HTR-8/SVneo (cell line): ENCODE data around the gene MACROH2A1.

Experiments used
- DNase-seq: peaks from one replicate; pipeline ENCODE4 v3.0.0; 2011; ENCODE audit warnings: low spot score, mixed read lengths; ENCODE audit not compliant: insufficient read length
- FAIRE-seq: peaks from 2 replicates; lab custom pipeline; 2011; peaks lifted over from hg19 to GRCh38; lab: Jason Lieb, UNC

The MACROH2A1 gene

DNA sequence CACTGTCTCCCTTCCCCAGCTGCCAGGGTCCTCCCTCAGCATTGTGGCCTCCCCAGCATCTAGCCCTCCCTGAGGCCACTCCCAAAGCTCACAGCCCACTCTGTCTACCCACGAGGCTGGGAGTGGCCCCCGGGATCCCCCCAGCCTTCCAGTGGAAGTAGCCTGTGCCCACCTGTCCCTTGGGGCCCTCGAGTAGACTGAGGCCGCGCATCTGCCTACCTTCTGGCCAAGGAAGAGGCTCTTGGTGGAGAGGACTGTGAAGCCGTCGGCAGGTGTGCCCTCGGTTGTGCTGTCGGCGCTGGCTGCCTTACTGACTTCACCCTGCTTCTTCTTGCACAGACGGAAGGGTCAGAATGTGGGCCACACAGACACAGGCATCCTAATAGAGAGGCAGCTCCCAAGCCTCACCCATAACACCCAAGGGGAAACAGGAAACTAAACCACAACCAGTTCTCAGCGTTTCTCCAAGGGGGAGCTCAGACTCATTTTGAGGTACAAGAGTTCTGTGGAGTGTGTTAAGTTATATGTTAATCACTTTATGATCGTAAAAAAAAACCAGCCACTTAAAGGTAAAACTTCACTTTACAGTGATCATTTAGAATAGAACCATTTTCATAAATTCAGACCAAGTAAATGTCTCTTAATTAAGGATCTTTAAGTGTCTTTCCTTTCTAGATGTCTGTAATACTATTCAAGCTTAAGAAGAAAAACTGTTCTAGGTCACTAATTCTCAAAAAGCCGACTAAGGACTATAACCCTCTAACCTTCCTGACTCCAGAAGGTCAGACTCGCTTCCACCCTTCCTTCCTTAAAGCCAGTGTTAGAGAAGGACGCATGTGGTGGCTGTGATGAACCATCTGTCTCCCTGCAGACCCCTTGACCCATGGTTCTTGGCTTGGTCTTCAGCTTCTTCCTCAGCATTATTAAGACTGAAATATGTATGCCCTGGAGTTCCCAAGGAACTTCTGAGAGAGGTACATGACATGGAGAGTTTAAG lies 38.5 kb downstream of the MACROH2A1 start:
- FAIRE-seq (no peak), DNase-seq (no peak)

DNA sequence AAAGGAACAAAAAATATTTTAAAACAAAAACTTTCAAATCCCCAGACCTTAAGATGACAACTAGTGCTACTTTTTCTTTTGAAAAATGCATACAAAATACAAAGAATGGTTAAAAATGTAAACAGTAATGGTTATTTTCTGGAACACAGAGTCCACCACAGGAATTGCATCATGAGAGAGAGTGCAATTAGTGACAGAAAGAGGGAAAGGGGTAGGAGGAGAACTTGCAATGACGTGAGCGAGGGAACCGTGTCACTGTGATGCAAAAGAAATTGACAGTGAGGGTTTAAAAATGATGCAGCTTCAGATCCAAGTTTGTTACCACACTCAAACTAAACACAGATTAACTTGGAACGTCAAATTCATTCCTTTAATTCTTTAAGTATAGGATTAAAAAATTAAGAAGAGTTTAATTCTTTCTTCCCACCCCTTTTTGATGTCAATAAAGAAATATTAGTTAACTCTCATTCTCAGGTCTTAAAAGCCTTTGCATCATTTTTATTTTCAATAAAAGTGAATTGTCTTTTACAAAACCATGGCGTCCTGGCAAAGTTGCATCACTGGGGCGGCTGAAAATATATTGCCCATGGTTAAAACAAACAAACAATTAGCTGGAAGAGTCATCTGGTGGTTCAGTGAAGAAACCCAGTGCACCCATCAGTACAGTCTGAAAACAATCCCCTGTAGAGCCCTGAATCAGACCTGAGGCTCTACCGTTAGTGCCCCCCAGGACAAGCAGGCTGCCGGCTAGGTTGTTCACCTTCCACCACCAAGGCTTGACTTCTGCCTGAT lies 39.5 kb downstream of the MACROH2A1 start:
- no peak for DNase-seq
- no peak for FAIRE-seq

DNA sequence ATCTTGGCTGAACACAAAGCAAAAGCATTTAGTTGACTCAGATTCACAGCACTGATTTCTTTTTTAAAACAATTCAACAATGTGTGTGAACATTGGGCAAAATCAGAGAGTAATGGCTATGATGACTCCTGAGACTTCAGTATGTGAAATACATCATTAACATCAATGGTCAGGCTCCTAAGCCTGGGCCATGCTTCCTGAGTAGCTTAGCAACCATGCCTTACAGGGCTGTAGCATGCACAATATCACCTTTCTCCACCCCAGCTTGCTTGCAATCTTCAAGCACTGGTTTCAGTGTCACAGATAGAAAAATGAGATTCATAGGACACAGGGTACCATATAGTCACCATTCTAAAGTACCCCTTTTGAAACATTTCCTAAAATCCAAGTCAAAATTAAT lies 41.3 kb downstream of the MACROH2A1 start:
- FAIRE-seq = no peak
- DNase-seq = no peak

- no peak for FAIRE-seq
Observed at GRCh38 chr5:135356522-135357318, 42.3 kb downstream of the MACROH2A1 start.

GRCh38 chr5:135355169-135355568 lies 43.9 kb downstream of the MACROH2A1 start:
- FAIRE-seq = no peak
- DNase-seq = no peak

More at GRCh38 chr5:135356522-135357318, 42.3 kb downstream of the MACROH2A1 start:
- DNase-seq = no peak

DNA sequence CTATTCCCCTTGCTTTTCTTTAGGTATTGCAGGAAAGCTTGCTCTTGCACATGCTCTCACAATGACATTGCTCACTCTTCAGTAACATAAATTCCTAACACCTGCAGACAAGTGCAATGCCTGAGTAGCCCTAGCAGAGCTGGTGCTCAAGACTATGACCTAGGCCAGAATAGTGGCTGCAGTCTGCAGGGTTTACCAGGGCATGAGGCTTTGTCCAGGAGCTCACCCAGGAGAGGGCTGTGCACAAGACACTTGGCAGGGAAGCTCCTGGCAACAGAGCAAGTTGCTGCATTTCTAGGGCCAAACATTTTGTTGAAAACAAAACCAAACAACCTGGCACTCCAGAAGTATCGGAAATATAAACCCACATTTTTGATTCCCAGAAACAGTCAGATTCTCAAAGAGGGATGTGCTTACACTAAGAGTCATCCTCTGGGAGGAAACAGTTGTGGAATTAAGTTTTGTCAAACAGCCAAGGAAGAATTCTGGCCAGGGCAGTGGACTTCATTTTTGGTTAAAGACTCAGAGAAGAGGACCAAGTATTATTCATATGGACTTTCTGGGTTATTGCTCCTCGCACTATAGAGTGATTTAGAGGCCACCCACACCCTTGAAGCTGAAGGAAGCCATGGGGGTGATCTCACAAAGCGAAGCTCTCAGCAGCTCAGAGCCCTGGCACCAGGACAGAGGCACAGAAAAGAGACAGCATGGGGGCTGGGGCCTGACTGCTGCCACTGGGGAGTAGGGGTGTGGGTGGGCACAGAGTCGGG lies 44.9 kb downstream of the MACROH2A1 start:
- DNase-seq (no peak), FAIRE-seq (no peak)

DNA sequence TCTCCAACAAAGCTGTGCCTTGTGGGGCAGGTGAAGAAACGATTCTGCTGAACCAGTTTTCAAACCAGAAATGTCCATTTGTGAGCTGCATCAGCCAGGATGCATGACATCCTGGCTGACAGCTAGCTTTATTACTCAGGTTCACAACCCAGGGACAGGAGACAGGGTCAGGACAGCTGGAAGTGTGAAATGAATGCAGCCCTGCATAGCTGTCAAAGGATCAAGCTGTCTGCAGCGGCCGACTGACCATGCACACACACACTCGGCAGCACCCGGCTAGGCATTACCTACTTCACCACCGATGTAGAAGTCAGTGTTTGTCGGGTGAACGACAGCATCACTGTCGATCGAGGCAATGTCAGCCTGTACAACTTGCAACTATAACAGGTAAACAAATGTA lies 48.5 kb downstream of the MACROH2A1 start:
- DNase-seq (no peak), FAIRE-seq (peak; percentile 36)

DNA sequence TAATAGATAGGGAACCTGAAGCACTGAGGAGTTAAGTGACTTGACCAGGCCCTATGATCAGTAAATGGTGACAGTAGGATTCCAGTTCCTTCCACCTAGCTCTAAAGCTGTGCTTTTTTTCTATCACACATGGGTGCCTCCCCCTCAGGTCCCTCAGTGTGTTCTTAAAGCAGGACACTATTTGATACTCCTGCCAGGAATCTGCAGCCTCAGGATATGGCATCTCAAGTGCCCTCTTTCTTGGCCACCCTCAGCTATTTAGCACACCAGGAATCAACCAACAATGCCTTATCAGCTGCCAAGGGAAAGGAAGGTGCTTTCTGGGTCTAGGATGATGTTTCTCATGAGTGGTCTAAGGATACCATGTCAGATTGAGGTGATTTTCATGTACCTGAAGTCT lies 49.1 kb downstream of the MACROH2A1 start:
- DNase-seq (no peak), FAIRE-seq (no peak)

DNA sequence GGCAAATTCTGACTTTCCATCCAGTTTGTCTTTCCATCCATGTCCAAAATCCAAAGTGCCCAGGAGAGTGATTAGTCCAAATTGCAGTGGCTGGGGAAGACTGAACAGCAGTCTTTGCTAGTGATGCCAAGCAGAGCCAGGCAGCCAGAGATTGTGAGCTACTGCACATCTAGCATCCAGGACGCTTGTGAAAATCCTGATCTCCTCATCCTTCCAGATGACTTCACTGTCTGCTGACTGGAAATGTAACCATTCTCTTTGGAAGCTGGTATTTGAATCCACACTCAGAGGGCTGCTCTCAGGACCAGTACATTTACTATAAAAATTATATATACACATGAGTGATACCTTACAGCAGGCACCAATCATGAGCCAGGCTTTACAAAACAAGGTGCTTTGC lies 49.6 kb downstream of the MACROH2A1 start:
- DNase-seq (no peak), FAIRE-seq (no peak)

GRCh38 chr5:135348918-135349317 lies 50.1 kb downstream of the MACROH2A1 start:
- FAIRE-seq = no peak
- DNase-seq = no peak

- FAIRE-seq = no peak
- DNase-seq = no peak
Observed at GRCh38 chr5:135347392-135347791, 51.6 kb downstream of the MACROH2A1 start.

DNA sequence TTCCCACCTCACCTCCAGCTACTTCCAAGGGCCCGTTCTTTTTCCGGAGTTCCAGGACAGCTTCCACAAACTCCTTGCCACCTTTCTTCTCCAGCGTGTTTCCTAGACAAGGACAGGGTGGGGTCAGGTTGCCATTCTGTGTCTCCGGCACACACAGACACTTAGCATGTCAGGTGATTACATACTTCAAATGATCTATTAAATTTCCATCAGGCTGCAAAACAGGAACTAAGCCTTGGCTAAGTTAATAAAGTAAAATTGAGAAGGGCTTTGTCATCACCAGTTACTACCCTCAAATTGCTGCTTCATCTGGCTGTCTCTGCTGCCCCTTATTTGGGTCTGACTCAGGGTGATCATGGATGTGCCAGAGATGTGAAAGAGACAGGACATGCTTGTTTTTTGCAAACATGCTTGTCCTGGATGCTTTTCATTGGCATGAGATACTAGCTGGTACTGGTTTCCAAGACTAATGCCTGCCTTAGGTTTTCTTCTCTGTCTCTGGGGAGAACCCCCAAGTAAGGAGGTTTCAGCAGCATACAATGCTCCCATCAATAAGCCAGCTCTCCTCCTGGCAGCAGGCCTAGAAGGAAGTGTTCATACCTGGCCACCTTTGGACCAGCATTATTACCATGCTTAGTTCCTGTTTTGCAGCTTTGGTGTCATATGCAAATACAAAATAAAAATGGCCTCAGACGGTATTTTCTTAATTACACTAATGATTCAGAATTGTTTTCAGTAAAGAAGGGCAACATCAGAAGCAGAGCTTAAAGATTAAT lies 52.9 kb downstream of the MACROH2A1 start:
- no peak for FAIRE-seq
- DNase-seq = no peak

- FAIRE-seq (no peak), DNase-seq (no peak)
Observed at GRCh38 chr5:135344349-135344748, 54.7 kb downstream of the MACROH2A1 start.

DNA sequence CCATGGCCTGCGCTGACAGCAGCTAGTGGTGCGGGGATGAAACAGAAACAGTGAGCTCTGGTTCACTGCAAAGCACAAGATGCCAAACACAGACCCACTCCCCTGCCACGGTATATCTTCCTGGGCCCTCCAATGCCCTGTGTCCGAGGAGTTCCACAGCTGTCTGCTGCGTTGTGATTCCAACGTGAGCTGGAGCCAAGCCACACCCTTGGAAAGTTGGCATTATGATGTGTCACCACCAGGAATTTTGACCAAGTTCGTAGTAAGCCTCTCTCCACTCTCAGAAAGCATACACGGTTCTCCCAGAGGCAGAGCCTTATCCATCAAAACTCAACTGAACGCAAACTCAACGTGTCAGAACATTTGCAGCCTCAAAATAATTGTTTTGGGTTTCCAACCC lies 55.6 kb downstream of the MACROH2A1 start:
- no peak for FAIRE-seq
- DNase-seq = no peak

GRCh38 chr5:135342551-135342875 lies 56.5 kb downstream of the MACROH2A1 start:
- DNase-seq (no peak), FAIRE-seq (no peak)

- FAIRE-seq = no peak
- no peak for DNase-seq
Observed at GRCh38 chr5:135341696-135342550, 57.1 kb downstream of the MACROH2A1 start.

DNA sequence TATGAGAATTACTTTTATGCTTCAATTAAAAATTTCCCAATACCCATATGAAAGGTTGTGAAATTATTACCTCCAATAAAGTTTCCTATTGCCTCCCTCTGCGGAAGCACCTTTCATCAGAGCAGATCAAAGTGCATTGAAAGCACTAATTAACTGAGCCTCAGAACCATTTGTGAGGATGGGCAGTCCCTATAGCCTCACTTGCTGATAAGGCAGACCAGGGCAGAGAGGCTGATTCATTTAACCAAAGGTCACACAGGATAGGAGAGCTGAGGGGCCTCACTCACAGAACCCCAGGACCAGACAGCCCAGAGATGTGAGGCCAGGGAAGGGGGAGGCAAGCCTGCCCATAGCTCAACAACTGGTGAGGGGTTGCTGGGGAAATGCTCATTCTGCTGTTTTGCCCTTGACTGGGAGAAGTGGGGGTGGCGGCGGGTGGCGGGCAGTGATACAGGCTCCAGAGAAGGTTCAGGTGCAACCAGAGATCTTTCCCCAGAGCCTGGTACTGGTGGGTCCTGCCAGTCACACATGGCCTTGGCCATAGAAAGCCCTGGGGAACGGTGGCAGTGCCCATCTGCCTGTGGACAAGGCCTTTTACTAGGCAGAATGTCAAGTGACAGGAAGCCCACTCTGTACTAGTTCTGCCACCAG lies 57.9 kb downstream of the MACROH2A1 start:
- FAIRE-seq (no peak), DNase-seq (no peak)

DNA sequence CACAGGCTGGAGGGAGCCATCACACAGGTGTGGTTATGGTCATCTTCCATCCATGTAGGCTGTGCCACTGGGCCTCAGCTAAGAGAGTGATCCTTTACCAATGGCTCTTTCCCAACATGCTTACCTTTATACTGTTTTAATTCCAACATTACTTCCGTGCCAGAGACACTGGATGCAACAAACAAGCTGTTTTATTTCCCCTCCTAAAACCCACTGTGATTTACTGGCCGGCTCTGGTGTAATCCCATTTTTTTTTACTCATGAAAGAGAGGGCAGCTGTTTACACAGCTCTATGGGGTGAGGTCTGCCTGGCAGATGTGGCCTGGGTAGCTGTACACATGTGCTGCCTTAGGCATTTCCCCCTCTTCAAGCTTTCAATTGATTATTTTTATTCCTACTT lies 58.5 kb downstream of the MACROH2A1 start:
- DNase-seq = no peak
- no peak for FAIRE-seq
